Measurements from ENCODE around the gene RNF19B.
"Not testable (repeated sequence)": the region's sequence is repeated elsewhere in the genome, so short reads cannot be mapped to it uniquely, and the experiment has no call there.

Gene RNF19B

DNA sequence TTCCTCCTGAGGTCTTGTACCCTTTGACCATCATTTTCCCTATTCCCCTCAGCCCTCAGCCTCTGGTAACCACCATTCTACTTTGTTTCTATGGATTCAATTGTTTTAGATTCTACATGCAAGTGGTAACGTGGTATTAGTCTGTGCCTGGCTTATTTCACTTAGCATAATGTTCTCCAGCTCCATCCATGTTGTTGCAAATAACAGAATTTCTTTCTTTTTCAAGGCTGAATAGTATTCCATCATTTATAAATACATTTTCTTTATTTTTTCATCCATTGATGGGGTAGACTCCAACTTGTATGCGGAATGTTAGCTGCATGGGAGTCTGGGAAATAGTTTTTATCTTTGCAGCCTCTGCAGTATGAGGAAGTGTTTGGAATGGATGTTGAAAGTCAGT is 37.2 kb downstream of the RNF19B start:
- no peak for DNase-seq

DNA sequence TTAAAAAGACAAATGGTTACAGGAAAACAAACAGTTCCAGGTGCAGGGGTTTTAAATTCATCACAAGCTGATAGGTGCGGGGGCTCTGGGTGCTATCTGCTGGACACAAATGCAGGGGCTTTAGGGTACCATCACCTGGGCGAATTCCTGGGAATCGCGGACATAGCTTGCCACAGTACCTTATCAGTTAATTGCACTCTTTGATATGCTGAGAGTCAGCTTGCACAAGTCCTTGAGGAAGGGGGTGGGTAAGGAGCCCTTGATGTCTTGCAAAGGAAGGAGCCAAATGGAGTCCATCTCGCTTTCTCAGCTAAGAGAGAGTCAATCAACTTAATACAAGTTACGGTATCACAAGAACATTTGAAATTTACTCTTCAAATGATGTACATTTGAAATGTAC is 38.0 kb downstream of the RNF19B start:
- no peak for DNase-seq

DNA sequence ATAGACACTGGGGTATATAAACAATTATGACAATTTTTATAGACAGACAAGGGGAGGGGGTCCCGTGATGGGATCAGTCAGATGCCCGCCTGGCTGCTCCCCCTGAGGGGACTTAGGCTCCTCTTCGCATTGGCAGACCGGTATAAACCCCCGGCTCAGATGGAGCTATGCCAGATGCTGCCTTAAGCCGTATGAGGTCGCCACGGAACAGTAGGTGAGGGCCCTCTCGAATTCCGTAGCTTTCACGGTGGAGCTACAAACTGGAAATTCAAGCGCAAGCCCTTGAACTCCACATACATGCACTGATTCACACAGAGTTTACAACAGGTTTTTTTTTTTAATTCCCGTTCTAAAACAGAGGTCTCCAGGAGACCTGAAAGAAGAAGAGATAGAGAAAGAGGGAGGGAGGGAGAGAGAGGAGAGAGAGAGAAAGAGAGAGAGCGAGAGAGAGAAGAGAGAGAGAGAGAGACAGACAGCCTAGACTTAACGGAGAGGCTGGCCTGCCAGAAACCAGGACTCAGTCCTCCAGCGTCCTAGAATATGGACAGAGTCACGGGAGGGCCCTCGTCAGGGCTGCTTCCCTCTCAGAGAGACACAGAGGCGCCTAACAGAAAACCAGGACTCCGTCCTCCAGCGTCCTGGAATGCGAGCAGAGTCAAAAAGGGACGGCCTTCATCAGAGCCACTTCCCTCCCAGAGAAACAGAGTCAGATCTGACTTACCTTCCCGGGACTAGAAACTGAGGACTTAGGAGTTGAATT is 39.0 kb downstream of the RNF19B start:
- no peak for DNase-seq

- peak; percentile 22 for DNase-seq
Observed at GRCh38 chr1:32924881-32925344, 39.7 kb downstream of the RNF19B start.

DNA sequence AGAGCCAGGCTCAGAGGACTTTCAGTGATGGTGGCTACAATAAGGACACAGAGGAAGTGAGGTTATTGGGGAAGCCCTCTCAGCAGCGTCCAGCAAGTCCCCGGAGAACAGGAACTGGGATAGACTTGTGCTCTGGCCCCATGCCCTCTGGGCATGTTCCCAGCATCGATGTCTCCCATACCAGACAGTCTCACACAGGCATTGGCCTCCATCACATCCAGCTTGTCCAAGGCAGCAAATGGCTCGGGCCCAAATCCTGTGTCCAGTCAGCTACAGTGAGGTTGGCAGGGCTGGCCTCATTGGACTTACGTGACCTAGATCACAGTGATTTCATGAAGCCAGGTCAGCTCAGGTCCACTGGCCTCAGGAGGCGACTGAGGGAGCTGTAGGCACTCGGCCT is 43.8 kb downstream of the RNF19B start:
- DNase-seq, result no peak

DNA sequence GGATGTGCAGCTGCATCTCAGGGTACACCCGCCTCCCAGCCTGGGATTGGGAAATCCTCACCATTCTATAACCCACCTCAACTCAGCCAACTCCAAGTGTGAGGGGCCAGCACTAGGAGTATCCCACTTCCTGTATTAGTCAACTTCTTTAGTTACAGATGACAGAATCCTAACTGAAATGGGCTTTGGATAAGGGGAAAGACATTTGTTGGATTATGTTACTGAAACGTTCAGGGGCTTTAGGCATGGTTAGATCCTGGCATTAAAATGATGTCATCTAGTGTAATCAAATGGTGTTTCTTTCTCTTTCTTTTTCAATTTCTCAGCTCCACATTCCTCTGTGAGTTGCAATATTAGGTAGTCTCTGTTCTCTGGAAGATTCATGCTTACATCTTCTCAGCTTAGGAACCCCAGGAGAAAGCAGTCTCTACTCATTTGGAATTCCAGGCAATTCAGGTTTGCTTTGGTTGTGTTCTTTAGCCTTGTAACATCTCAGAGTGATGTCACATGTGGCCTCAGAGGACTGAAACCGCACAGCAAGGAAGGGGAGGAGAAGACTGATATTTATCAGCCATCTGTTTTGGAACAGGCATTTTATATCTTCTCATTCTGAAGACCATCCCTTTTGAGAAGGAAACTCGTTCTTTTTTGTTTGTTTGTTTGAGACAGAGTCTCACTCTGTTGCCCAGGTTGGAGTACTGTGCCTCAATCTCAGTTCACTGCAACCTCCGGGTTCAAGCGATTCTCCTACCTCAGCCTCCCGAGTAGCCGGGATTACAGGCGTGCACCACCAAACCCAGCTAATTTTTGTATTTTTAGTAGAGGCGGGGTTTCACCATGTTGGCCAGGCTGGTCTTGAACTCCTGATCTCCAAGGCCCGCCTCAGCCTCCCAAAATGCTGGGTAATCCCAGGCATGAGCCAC is 44.5 kb downstream of the RNF19B start:
- DNase-seq, result no peak

GRCh38 chr1:32918179-32918578 is 46.4 kb downstream of the RNF19B start:
- no peak for DNase-seq

DNA sequence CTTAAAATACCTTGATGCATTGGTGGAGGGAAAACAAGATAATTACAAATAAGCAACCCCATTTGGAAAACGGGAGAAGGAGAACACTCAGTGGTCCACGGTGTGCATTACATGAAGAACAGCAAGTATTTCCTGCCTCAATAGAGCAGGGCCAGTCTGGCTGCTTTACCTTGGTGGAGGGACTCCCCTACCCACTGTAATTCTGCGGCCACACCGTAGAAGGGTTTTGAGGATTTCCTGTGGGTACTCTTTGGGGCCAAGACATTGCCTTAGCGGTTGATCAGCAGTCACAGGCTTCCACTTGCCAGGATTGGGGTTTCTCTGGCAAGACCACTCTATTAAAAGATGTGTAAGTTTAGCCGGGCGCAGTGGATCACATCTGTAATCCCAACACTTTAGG is 47.1 kb downstream of the RNF19B start:
- DNase-seq, result no peak

GRCh38 chr1:32915766-32916706 is 48.6 kb downstream of the RNF19B start:
- DNase-seq, result no peak

DNA sequence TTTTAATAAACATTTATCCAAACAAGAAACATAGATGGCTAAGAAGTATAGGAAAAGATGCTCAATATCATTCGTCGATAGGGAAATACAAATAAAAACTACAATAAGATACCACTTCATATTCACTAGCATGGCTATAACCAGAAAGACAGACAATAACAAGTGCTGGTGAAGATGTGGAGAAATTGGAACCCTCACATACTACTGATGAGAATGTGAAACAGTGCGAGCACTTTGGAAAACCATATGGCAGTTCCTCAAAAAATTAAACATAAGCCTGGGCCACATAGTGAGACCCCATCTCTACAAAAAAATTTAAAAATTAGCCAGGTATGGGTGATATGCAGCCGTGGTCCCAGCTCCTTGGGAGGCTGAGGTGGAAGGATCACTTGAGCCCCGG is 54.3 kb downstream of the RNF19B start:
- no peak for DNase-seq

DNA sequence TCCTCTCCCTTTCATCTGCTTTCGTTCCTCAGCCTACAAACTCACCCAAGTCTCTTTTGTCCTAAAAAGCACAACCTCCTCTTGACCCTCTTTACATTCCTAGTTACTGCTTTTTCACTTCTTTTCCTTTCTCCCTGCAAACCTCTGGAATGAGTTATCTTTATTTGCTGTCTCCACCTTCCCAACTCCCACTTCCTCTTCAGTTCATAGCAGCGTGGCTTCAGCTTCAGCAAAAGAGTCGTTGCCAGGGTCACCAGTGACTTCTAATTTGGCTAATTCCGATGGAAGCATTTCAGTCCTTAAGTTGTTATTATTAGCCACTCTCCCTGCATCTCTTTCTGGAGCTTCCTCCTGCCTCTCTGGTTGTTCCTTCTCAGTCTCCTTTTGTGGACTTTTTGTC is 57.2 kb downstream of the RNF19B start:
- DNase-seq, result no peak

DNA sequence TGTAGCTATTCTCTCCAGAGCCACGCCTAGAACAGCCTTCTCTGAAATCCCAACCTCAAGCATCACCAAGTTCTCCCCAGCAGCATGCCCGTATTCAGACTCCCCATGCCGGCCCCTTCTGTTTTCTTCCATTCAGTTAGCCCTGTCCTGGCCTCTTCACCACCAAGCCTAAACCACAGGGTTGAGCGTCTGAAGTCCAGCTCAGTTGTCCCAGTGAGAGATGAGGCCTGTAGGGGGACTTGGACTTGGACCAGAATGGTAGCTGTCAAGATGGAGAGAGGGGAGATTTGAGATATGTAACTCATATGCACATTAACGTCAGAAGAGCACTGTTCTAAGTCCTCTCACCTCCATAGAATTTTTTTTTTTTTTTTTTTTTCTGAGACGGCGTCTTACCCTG is 58.0 kb downstream of the RNF19B start:
- no peak for DNase-seq

- not testable (repeated sequence) for DNase-seq
Observed at GRCh38 chr1:32905588-32905987, 59.0 kb downstream of the RNF19B start.

DNA sequence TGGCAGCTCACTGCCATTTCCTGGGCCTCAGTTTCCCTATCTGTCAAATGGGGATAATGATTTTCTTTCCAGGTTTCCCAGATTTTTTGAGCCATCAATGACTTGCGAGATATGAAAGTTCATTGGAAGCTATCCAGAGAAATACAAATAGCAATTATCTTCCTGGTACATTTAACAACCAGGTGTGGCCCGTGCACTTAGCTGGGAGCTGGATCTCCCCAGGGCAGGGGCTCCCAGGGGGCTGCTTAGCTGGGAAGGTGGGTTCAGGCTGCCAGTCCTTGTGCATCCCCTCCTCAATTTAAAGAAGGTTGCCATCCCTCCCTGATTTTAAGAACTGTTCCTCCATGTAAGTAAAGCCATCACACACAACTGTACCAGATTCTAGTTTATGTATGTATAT is 59.8 kb downstream of the RNF19B start:
- no peak for DNase-seq

GRCh38 chr1:32903991-32904785 is 60.4 kb downstream of the RNF19B start:
- DNase-seq, result no peak

GRCh38 chr1:32902535-32902920 is 62.1 kb downstream of the RNF19B start:
- no peak for DNase-seq

DNA sequence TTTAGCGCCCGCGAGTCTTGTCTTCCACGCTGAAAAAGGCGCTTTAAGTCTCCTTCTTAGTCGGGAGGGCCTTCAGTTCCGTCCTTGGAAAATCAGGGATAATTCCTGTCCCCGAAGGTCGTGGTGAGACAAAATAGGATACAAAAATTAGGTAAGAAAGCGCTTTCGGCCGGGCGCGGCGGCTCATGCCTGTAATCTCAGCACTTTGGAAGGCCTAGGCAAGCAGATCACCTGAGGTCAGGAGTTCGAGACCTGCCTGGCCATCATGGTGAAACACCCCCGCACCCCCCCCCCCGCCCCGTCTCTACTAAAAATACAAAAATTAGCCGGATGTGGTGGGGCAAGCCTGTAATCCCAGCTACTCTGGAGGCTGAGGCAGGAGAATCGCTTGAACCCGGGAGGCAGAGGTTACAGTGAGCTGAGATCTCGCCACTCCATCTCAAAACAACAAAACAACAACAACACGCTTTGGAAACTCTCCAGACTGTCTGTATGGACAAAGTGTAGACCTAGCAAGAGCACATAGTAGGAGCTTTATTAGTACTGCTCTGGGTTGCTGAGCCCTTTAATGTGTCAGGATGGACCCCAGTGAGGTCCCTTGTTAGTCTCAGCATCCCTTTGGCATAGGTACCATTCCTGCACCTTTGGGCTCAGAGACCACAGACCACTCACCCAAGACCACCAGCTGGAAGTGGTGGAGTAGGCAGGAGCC is 62.6 kb downstream of the RNF19B start:
- no peak for DNase-seq

- no peak for DNase-seq
Observed at GRCh38 chr1:32900956-32901822, 63.4 kb downstream of the RNF19B start, which contains the start of gene TMEM54. Gene TMEM54 (minus strand): TSS chr1:32901389. CDS start chr1:32901238, 151 bp downstream.

DNA sequence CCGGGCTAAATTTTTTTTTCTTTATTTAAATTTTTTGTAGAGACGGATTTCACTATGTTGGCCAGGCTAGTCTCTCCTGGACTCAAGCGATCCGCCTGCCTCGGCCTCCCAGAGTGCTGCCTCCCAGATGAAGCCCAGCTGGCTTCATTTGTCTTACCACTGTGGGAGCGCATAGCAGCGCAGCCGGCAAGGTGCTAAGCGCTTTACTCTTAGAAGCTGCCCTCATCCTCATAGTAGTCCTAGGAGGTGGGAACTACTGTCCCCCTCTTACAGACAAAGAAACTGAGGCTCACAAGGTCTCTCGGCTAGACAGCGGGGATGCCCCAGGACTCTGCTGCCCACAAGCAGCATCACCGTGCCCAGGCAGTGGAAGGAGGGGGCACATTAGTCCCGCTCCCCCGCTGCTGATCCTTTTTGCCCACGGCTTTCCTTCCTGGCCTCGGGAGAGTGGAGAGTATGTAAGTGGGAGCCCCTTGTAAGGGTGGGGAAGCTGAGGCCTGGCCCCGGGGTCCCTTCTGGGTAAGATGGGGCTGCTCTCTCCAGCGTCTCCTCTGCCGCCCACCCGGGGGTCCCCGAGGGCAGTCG is 64.1 kb downstream of the RNF19B start:
- no peak for DNase-seq

Measured in activated naive CD4-positive, alpha-beta T cell treated with anti-CD3 and anti-CD28 coated beads, Interleukin-2, amount 50 U/mL, for 16 hours (primary cell).